ENCODE data around the gene YARS2.

Gene YARS2

GRCh38 chr12:32755654-32756475 is at the start of gene YARS2:
TSS of gene YARS2 (minus strand) at chr12:32755897. CDS start at chr12:32755874, 23 bp downstream.
- peak; percentile 69 to 91 for DNase-seq

DNA sequence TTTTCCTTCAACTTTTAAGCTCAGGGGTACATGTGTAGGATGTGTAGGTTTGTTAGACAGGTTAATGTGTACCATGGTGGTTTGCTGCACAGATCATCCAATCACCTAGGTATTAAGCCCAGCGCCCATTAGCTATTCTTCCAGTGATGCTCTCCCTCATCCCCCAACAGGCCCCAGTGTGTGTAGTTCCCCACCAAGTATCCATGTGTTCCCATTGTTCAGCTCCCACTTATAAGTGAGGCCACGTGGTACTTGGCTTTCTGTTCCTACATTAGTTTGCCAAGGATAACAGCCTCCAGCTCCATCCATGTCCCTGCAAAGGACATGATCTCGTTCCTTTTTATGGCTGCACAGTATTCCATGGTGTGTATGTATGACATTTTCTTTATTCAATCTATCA is 48.6 kb upstream of the YARS2 start:
- no peak for DNase-seq

GRCh38 chr12:32801269-32801980 is 45.7 kb upstream of the YARS2 start:
- no peak for DNase-seq

GRCh38 chr12:32794281-32794680 is 38.6 kb upstream of the YARS2 start:
- DNase-seq, result no peak

DNA sequence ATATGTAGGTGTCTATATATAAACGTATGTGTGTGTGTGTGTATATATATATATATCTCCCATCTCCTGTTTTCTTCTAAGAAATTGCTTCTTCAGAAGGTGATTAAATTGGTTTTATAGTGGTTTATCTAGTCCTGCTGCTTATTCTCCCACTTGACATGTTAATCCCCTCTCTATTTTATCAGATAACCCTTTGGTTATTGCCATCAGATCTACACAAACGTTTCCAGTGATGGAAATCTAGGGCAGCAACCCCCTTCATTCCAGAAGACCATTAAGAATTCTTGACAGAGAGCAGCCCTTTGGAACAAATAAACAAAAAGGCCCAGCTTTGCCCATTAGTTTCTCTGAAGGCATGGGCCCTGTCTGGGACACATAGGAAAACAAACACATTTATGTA is 34.2 kb upstream of the YARS2 start:
- no peak for DNase-seq

GRCh38 chr12:32789446-32789845 is 33.7 kb upstream of the YARS2 start:
- DNase-seq, result no peak

DNA sequence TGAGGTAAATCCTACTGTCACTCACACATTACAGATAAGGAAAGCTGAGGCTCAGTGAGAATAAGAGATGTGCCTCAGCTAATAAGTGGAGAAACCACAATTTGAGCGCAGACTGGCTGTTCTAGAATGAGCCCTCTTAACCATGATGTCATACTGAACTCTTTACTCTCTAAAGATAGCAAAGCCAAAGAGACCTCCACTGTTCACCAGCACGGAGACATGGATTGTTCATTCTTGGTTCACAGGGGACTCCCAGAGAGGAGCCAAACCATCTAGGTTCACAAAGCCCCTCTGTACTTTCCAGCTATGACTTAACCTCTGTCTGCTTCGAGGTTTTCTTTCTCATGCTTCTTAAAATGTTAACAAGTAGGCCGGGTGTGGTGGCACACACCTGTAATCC is 32.7 kb upstream of the YARS2 start:
- no peak for DNase-seq

DNA sequence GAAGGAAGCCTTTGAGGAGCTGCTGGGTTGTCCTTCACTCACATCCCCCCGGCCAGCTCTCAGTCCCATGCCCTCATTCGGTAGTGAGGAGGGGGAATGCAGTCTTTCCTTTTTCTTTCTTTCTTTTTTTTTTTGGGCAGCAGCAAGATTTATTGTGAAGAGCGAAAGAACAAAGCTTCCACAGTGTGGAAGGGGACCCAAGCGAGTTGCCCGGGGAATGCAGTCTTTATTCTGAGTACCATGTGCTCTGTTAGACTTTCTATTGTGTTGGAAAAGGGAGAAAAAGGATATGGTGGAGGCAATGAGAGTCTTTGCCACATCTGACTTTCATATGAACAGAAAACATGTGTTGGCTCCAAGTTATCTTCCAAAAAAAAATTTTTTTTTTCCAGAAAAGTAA is 29.9 kb upstream of the YARS2 start:
- no peak for DNase-seq

- no peak for DNase-seq
These were observed 27.3 kb upstream of the YARS2 start for GRCh38 chr12:32783029-32783428.

DNA sequence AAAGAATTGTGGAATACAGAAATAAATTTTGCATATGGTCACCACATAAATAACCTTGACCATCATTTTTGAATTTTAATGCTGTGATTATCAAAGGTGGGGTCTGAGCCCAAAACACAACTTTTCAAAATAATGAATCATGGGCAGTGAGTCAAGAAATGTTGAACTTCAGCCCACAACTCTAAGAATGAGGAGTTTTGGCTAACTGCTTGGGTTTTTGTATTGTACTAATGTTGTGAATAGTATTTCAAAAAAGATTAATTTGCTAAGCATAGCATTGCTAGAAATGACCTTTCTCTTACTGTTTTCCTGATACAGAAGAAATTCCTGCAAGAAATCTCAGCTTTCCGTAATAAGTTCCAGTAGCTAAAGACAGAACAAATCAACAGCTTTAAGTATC is 24.4 kb upstream of the YARS2 start:
- no peak for DNase-seq

GRCh38 chr12:32777691-32778175 is 22.0 kb upstream of the YARS2 start:
- no peak for DNase-seq

DNA sequence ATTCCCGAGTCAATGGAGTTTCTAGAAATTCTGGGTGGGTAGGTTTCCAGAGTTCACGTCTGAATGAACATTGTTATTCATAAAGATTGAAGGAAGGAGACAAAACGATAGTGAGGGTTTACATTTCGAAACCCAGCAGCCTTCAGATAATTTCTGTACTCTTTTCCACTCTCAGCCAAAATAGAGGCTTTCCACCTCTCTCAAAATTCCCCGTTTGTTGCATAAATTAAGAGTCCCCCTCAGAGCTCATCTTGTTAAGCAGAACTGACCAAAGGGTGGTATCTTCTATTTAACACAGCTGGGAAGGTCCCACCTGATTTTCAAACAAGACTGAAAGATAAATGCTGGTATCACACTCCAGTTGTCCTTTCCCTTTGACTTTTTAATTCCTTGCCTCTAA is 21.5 kb upstream of the YARS2 start:
- DNase-seq, result no peak

- DNase-seq, result no peak
These were observed 20.6 kb upstream of the YARS2 start for GRCh38 chr12:32776258-32776657.

DNA sequence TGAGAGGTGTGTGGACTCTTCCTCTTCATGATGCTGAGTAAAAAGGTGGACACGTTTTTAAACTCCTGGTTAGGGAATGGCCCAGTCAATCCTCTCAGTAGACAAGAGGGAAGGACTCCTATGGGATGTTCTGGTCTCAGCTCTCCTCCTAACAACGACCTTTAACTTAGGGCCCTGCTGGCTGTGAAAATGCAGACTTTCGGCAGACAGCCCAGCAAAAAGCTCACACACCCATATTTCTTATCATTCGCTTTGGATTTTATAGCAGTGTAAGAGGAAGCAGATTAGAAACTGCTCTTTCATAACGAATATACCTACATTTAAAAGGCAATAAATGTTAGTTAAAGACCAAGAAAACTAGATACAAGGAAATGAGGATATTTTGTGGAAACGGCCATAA is 18.0 kb upstream of the YARS2 start:
- DNase-seq, result no peak

GRCh38 chr12:32770141-32770540 is 14.4 kb upstream of the YARS2 start:
- DNase-seq, result no peak

GRCh38 chr12:32768518-32768917 is 12.8 kb upstream of the YARS2 start:
- DNase-seq, result no peak

DNA sequence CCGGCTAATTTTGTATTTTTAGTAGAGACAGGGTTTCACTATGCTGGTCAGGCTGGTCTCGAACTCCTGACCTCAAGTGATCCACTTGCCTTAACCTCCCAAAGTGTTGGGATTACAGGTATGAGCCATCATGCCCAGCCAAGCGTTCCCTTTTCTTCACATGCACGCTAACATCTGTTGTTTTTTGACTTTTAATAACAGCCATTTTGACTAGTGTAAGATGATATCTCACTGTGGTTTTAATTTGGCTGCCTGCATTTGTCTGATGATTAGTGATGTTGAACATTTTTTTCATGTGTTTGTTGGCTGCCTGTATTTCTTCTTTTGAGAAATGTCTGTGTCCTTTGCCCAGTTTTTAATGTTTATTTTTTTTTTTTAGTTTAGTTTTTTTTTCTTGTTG is 10.2 kb upstream of the YARS2 start:
- no peak for DNase-seq

- DNase-seq, result peak in 1 of 2 donors; percentile 73
These were observed 6.0 kb upstream of the YARS2 start for GRCh38 chr12:32761716-32762115.

DNA sequence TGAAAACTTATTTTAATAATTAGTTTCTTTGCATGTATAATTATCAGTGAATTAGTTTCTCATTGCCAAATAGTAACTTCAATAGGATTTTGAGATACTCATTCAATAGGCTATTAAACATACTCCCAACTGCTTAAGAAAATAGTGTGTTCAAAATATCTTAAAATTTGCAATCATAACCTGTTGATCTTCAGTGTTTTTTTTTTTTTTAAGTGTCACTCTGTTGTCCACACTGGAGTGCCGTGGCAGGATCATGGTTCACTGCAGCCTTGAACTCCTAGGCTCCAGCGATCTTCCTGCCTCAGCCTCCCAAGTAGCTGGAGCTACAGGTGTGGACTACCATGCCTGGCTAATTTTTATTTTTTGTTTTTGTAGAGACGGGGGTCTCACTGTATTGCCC is 1.5 kb upstream of the YARS2 start:
- no peak for DNase-seq

DNA sequence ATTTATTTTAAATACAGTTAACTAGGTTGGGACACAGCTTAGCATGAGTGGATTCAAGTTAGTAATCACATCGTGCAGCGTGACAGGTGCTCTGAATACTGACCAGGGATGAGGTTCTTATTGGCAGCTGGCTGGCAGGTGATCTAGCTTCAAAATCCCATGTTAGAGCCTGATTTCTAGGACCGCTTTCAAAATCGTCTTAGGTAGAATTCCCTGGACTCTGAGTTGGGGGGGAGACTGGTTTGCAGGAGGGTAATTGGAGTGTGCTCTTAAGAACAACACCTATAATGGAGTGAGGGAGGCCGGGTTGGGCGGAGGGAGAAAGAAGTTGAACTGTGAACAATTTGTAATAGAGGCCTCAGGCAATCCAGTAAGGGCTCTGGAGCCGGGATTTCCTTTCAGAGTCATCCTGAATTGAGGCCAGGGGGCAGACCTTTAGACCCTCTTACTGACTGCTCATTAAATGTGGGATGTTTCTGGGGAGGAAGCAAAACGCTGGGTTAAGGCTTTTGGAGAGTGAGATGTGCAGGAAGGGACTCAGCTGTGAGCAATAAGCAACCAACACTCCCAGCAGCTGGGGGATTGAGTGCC is 874 bp upstream of the YARS2 start:
- no peak for DNase-seq

DNA sequence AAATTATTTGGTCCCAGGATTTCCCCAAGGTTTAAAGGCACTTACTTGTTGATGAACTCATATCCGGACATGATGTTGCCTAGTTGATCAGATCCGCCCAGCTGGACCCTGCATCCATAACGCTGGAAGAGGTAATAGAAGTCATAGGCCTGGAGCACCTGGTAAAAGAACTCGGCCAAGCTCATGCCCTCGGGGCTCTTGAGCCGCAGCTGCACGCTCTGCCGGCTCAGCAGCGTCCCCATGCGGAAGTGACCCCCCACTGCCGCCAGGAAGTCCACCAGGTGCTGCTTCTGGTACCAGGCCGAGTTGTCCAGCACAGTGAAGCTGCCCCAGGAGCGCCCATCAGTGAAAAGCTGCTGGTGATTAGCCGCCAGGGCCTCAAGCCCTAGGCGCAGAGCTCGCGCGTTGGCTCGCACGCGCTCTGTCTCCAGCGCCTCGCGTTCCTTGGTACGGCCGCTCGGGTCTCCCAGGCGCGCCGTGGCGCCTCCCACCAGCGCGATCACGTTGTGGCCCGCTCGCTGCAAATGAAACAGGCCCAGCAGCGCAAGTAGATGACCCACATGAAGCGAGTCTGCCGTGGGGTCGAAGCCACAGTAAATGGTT is 545 bp downstream of the YARS2 start:
- DNase-seq, result peak; percentile 32 to 69

DNA sequence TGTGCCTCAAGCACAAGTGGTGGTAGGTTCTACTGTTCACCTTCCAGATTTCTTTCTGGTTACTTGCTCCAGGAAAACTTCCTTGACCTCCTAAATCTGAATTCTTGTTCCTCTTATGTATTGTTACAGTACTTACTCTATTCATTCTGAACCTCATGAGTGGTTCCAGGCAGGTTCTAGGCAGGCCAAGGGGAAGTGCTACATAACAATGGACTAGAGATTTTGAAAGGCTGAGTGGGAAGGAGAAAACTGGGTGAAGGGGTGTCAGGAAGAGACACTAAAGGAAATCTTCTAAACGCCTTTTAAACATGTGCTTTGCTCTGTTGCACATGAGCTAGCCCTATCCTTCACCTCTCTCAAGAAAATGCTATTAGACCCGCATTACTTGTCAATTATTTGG is 1.6 kb downstream of the YARS2 start:
- DNase-seq, result no peak

GRCh38 chr12:32753605-32754004 is 2.1 kb downstream of the YARS2 start:
- DNase-seq, result no peak

GRCh38 chr12:32743264-32743663 is 12.4 kb downstream of the YARS2 start:
- DNase-seq, result no peak

Measured in bone marrow (tissue), 2 donors.